ENCODE results near the gene BRPF1. TPM values are rescaled to one million over a fixed set of nuclear protein-coding genes. Genes with fewer than 3 reads are reported as not detected.

BRPF1 gene
- polyA plus RNA-seq, 1 of the 3 experiments (the other 2 are of a cell fraction): 13.0 TPM

GRCh38 chr3:9713142-9713541 lies 18.4 kb upstream of the BRPF1 start:
- no peak for TF ChIP-seq EZH2phosphoT487 (IDR thresholded peaks at IDR 0.05; ENCODE audit: borderline replicate concordance, low read depth)
- TF ChIP-seq ELF1 (IDR thresholded peaks at IDR 0.05): no peak
- TF ChIP-seq USF1 (IDR thresholded peaks at IDR 0.05; ENCODE audit: borderline replicate concordance, low read depth): no peak
- no peak for TF ChIP-seq YY1 (IDR thresholded peaks at IDR 0.05; ENCODE audit: low read depth)
- no peak for TF ChIP-seq MXI1 (IDR thresholded peaks at IDR 0.05; ENCODE audit: low read depth, low read length)
- TF ChIP-seq FOXJ3 (CRISPR knock-in tag; IDR thresholded peaks at IDR 0.05): no peak
- TF ChIP-seq, protein P1, sequence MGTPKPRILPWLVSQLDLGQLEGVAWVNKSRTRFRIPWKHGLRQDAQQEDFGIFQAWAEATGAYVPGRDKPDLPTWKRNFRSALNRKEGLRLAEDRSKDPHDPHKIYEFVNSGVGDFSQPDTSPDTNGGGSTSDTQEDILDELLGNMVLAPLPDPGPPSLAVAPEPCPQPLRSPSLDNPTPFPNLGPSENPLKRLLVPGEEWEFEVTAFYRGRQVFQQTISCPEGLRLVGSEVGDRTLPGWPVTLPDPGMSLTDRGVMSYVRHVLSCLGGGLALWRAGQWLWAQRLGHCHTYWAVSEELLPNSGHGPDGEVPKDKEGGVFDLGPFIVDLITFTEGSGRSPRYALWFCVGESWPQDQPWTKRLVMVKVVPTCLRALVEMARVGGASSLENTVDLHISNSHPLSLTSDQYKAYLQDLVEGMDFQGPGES (IDR thresholded peaks at IDR 0.05; ENCODE audit: low read depth, low read length): no peak
- TF ChIP-seq, protein P2, sequence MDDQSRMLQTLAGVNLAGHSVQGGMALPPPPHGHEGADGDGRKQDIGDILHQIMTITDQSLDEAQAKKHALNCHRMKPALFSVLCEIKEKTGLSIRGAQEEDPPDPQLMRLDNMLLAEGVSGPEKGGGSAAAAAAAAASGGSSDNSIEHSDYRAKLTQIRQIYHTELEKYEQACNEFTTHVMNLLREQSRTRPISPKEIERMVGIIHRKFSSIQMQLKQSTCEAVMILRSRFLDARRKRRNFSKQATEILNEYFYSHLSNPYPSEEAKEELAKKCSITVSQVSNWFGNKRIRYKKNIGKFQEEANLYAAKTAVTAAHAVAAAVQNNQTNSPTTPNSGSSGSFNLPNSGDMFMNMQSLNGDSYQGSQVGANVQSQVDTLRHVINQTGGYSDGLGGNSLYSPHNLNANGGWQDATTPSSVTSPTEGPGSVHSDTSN (IDR thresholded peaks at IDR 0.05): no peak
- no peak for TF ChIP-seq ZBTB33 (IDR thresholded peaks at IDR 0.05; ENCODE audit: borderline replicate concordance, low read depth)
- no peak for TF ChIP-seq SMC3 (IDR thresholded peaks at IDR 0.05; ENCODE audit: low read depth, low read length)
- no peak for TF ChIP-seq FOSL2 (IDR thresholded peaks at IDR 0.05; ENCODE audit: borderline replicate concordance, low read depth)
- no peak for TF ChIP-seq NRF1 (IDR thresholded peaks at IDR 0.05; ENCODE audit: low read depth, low read length)
- no peak for TF ChIP-seq FOXM1 (IDR thresholded peaks at IDR 0.05; ENCODE audit: low read depth)
- no peak for TF ChIP-seq TEAD4 (IDR thresholded peaks at IDR 0.05; ENCODE audit: borderline replicate concordance, insufficient read depth)
- no peak for TF ChIP-seq GATA2 (CRISPR knock-in tag; IDR thresholded peaks at IDR 0.05)
- no peak for TF ChIP-seq REST (IDR thresholded peaks at IDR 0.05; ENCODE audit: low read depth, low read length)
- TF ChIP-seq TCF12 (IDR thresholded peaks at IDR 0.05): no peak
- no peak for TF ChIP-seq RCOR1 (IDR thresholded peaks at IDR 0.05; ENCODE audit: low read length)
- Histone ChIP-seq H3K4me3 (ENCODE audit: low read depth in 2 of 2, low read length in 1 of 2) (no peak overlapping the region), H3K27ac (ENCODE audit: low read depth in 2 of 2, low read length in 1 of 2) (no peak overlapping the region), H3K36me3 (replicated peaks in 1 of 2; ENCODE audit: control insufficient read depth in 1 of 2, insufficient read depth in 2 of 2, low read length in 1 of 2) (no peaks in the 10 kb centered on the region), H3K79me2 (ENCODE audit: insufficient read depth) (no peaks in the 10 kb centered on the region), H3K4me1 (ENCODE audit: control insufficient read depth in 1 of 2, insufficient read depth in 2 of 2, low read depth in 1 of 2, low read length in 1 of 2) (peaks cover 0 to 2% of the 10 kb centered on the region in 2 experiments; a peak in 1 of 4 replicates), H3K9me3 (no peaks in the 10 kb centered on the region), H4K20me1 (ENCODE audit: insufficient read depth) (no peaks in the 10 kb centered on the region), H3K9me2 (no peaks in the 10 kb centered on the region), H3K9ac (no peak overlapping the region), H2AFZ (ENCODE audit: low read depth) (no peak overlapping the region), H3K27me3 (ENCODE audit: insufficient read depth) (peaks cover 17% of the 10 kb centered on the region; the same call in 1 of the 2 replicates), H3F3A (replicated peaks; ENCODE audit: insufficient read depth) (peaks cover 8% of the 10 kb centered on the region), H3K4me2 (no peak overlapping the region)
- ChIA-PET POLR2A (no interaction called here), CTCF (no interaction called here)
- 49% methylated on average over 4 of the region's 4 CpGs for WGBS (ENCODE audit: low lambda C conversion rate)
- no peak for DNase-seq
